ENCODE results near the gene TGM4.

TGM4 gene

DNA sequence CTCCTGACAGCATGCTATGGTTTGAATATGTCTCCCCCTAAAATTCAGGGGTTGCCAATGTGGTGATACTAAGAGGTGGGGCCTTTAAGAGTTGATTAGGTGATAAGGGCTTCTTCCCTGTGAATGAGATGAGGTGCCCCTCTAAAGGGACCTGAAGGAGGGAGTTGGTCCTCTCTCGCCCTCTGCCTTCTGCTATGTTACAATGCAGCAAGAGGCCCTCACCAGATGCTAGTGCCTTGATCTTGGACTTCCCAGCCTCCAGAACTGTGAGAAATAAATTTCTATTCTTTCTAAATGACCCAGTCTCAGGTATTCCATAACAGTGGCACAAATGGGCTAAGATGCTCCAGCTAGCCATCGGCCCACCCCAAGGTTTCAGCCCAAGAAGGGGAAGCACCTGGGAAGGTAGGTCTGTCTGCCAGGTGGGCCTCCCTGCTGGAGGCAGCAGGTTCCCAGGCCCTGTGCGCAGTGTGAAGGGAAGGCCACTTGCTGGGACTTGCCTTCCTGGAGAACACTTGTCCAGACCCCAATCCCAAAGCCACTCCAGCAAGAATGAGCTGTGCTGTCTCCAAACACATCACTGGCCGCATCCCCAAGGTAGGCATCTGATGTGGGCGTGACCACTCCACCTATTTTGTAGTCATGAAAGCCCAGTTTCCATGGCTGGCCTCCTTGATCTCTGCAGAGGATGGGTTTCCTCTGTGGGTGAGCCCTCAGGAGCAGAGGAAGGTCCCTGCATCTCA lies 9.0 kb downstream of the TGM4 start:
- no peak for DNase-seq

DNA sequence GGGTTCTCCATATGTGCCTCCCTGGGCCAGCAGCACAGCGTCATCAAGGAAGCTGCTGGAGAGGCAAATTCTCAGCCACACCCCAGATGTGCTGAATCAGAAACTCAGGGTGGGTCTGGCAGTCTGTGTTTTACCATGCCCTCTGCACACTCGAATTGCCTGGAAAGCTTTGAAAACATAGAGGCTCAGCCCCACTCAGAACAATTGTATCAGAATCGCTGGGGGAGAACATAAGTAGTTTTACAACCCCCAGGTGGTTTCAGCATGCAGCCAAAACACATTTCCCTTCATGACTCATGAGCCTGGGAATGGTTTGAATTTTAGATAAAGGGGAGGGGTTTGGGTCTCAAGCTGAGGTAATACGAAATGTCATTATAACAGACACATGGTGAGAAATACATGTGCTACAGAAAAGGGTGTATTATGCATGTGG lies 9.6 kb downstream of the TGM4 start:
- no peak for DNase-seq

DNA sequence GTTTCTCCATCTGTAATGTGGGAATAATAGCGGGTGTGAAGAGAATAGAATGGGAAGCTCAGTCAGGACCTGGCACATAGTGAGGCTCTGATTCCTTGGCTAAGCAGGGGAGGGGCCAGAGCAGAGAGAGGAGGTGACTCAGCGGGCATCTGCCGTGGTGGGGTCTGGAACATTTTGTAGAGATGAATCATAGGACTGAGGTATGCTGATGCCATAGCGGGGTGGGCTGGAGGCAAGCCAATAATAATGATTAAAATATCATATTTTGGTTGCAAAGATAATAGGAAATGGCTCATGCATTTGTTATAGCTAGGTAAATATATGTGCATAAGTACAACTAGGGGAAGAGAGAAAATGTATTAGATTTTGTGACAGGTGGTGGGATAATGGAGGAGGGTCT lies 11.2 kb downstream of the TGM4 start:
- no peak for DNase-seq

DNA sequence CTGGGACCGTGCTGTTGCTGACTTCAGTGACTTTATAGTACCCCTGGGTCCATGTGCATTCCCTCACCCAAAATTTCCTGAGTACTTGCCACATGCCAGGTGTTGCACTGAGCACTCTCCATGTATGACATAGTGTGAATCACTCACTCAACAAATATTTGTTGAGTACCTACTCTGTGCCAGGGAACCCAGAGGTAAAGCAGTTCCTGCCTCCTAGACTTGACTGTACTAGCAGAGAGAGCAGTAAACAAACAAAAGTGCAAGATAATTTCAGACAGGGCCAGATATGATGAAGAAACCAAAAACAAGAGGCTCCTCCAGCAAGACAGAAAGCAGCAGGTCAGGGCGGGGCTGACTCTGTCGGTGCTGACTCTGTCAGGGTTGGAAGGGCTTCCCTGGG lies 12.2 kb downstream of the TGM4 start:
- no peak for DNase-seq

DNA sequence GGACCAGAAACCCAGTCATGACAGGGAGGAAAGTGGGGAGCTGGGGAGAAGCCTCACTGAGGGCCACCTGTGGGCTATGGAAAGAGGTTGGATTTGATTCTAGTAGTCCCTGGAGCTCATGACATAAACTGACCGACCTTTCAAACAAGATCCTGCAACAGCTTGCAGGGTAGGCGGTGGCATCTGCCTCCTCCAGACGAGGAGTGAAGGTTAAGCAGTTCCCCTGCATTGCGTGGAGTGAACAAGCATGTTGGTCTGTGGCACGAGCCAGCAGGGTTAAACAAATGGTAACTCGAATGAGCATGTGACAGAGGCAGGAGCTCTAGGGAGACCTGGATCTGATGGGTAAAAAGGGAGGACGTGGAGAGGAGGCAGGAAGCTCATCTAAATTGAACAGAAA lies 12.7 kb downstream of the TGM4 start:
- no peak for DNase-seq

DNA sequence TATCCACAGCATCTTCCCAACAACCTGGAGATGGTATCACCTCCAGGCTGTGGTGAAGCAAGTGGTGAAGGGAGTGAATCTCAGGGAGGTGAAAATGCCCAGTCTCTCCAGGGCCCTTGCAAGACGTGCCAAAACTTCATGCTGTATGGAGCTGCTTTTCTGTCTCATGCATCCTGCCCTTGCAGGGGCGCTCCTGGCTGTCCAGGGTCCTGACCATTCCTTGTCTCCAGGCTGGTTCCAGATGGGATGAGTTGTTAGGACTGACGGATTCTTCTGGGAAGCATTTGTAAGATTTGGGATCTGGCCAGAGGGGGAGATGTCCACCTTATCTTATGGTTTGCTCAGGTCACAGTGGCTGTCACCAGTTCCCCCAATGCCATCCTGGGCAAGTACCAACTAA lies 15.8 kb downstream of the TGM4 start:
- no peak for DNase-seq

DNA sequence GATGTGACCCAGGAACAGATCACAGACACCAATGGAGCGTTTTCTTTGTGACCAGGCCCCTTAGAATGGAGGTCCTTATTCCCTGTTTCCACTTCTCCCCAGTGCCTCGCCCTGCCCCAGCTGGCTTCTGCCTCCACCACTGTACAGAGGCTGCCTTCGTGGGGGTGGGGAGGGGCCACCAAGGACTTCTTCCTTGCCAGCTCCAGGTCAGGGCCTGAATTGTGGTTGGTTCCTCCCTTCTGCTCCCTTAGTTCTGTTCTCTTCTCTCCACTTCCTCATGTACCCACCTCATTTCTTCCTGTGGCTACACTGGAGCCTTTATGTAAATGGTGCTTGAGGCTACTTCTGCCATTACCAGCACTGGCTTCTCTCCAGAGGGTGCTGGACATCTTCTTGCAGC lies 16.4 kb downstream of the TGM4 start:
- DNase-seq = no peak

DNA sequence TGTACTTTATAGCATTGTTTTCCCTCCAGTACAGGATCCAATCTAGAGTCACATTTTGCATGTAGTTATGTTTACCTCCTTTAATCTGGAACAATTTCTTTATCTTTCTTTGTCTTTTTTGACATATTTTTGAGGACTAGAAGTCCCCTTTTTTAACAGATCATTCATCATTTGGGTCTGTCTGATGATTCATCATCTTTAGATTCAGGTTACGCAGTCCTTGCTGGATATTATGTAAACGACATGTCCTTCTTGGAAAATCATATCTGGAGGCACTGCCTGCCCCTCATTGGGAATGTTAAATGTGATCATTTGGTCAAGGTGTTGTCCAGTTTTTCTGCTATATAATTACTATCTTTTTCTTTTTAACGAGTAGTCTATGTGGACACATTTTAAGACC lies 18.3 kb downstream of the TGM4 start:
- DNase-seq = no peak

DNA sequence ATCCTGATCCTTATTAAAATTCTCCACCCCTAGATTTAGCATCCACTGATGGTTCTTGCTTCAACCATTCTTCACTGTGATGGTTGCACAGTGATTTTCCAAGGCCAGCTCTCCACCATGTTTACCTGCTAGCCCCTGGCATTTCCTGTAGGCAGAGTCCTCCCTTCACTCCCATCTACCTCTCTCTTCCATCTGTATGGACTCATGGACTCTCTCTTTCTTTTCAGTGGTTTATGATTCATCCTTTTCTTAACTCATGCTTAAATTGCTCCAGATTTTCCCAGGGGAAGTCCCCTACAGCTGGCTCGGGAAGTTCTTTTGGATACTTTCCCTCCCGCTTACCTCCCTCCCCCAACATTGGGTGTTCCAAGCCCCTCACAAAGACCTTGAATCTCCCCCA lies 18.7 kb downstream of the TGM4 start:
- no peak for DNase-seq

DNA sequence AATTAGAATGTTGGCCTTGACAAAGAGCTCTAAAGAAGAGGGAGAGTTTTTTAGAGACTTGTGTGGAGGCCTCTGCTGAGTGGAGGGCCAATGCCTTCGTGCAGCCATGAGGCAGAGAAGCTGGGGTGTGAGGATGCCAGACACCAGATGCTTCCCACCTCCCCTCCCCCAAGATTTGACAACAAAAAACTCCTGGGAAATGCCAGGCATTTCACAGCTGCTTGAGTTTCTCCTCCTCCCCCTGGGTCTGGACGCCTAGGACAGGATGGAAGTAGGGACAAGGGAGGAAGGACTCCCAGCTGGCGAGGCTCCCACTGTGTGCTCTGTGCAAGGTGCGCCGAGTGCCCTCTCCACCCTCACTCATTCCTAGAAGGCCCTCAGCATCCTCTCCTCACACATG lies 20.1 kb downstream of the TGM4 start:
- DNase-seq = no peak

DNA sequence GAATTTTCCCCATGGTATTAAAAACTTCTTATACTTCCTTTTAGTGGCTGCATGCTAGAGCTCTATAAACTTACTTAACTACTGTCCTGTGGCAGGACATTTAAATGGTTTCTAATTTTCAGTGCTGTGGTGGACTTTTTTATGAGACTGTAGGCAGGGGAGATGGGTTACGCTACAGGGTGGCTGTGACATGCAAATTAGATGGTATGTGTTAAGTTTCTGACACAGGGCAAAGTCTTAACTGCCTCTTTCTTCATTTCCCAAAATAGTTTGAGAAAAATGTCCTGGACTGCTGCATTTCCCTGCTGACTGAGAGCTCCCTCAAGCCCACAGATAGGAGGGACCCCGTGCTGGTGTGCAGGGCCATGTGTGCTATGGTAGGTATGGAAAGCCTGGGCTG lies 22.0 kb downstream of the TGM4 start:
- no peak for DNase-seq

DNA sequence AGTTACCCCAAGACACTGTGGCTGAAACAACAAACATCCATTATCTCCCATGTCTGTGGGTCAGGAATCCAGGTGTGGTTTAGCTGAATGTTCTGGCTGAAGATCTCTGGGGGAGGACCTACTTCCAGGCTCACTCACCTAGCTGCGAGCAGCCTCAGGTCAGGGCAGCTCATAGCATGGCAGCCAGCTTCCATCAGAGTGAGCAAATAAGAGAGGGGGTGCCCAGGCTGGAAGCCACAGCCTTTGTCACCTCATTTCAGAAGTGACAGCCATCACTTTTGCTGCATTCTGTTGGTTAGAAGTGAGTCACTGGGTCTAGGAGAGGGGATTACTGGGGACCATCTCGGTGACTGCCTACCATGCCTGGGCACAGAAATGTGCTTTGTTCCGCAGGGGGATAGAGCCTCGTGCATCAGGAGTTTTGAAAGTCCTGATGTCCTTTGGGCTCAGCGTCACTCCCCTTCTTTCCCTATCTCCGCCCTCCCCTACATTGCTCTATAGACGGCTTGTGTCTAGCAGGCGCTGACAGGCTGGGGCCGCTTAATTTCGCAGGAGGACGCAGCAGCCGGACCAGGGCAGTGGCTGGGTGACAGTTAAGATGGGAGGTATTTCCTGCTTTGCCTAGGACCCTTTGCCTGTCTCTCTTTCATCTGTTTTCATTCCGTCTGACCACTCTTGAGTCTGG lies 25.4 kb downstream of the TGM4 start:
- DNase-seq = no peak

DNA sequence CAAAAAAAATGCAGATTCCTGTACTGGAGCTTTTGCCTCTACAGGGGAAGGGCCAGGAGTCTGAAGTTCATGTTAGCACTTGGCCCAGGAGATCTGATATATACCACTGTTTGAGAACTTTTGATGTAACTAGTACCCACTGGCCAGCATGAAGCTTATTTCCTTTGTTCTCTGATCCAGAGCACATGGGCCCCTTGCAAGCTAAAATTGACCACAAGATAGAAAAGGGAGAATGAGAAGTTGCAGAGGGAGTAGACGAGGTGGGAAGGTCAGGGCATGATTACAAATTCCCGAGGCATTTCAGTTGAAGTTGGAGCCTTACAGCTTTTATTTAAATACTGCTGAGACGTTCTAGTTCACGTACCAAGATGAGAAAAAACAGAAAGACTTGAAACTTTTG lies 28.2 kb downstream of the TGM4 start:
- DNase-seq = no peak

DNA sequence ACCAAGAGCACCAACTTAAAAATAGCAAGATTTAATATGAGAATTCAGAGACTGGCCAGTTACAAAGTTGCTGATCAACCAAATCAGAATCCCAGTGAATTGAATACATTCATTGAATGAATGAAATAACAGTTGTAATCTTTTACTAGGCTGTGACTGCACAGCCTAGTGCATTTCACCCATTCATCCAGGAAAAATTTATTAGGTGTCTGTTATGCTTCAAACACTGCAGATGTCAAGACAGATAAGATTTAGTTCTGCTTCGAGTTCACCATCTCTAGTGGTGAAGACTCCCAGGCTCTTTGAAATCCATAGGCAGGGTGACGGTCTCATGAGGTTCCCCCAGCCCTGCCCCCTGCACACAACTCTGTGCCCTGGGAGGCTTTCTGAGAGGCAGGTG lies 28.9 kb downstream of the TGM4 start:
- no peak for DNase-seq

DNA sequence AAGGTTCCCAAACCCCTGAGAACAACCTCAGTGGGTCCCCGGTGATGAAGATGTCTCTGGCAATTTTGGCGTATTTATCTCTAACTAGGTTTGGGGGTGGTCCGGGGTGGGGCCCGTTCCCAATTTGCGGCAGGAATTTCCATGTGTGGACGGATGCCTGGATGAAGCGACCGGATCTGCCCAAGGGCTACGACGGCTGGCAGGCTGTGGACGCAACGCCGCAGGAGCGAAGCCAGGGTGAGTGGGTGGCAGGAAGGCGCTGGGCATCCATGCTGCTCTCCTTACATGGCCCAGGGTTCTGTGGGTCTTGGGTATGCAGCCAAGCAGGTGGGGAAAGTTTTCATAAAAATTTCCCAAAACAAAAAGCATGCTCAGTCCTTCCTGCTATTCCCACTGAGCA lies 29.3 kb downstream of the TGM4 start:
- DNase-seq = no peak

DNA sequence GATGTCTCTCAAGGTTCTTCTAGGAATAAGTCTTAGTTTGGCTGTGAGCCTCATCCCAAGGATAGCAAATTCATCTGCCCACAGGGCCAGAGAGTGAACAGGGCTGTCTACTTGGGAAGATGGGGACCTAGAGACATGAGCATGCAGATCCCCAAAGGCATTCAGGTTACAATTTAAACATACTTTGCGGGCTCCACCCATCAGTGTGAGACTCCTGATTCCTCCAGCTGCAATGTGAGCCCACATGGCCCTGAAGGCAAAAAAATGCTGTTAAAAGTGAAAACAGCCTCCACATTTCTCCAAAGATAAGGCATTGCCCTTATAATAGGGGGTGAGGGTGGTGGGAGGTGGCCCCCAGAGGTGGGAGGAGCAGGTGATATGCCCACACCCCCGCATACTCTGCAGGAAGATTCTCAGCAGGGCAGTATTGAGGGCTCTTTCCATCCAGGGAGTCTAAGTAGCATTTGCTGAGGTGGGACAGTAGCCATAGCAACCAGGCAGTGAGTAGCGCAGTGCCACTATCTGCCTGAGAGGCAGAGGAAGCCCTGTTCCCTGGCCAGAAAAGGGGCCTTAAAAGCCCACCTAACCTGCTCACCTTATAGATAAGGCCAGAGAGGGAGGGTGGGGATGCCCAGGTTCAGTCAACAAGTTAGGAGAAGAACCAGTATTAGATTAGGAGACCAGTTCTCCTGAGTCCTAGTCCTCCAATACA lies 31.2 kb downstream of the TGM4 start:
- DNase-seq = no peak

DNA sequence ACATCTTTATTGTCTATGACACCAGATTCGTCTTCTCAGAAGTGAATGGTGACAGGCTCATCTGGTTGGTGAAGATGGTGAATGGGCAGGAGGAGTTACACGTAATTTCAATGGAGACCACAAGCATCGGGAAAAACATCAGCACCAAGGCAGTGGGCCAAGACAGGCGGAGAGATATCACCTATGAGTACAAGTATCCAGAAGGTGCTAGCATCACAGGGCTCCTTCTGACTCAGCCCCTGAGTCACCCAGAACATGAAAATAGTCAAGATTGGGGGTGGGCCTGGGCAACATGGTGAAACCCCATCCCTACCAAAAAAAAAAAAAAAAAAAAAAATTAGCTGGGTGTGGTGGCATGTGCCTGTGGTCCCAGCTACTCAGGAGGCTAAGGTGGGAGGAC lies 32.6 kb downstream of the TGM4 start:
- no peak for DNase-seq

DNA sequence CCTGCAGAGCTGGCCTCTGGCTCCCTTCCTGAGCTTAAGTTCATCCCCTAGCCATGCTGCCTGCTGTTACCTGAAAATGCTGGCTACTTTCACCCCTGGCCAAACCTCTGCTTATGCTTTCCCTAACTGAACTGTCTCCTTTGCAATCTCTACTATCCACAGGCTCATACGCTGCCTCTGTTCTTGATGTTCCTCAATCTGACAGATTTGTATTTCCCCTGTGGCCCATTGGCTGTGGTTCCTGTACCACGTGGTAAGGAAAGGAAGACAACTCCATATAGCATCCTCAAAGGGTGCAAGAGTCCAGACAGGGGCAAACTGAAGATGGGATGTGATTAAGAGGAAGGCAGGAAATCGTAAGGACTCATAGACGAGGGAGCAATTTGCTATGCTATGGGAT lies 33.2 kb downstream of the TGM4 start:
- no peak for DNase-seq

DNA sequence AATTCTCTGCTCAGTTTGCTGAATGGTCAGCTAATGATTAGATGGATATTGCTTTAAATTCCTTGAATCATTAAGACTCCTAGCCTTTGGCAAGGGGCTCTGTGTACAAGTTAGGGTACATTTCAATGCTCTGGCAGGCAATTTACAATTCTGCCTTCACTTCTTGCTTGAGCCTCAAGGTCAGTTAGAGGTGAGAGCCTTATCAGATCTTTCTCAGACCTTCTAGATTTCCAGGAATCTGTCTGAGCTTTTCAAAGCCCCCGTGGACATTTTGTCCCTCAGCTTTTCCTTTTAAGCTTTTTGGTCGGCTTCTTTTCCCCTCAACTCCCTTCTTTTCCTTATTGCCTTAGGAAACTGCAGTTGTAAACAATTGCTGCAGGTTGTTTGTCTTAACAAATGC lies 34.7 kb downstream of the TGM4 start:
- DNase-seq = no peak

DNA sequence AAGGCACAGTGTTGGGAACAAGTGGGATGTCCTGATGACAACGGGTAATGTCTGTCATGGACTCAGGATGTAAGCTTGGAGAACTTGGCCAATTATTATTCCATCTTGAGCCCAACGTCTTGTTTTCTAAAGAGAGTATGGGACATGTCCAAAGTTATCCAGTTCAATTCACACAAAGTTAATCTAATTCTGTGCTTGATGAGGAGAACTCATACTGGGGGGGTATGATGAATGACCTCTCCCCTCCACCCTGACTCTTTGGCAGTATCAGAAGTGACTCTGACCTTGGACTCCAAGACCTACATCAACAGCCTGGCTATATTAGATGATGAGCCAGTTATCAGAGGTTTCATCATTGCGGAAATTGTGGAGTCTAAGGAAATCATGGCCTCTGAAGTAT lies 36.3 kb downstream of the TGM4 start:
- no peak for DNase-seq

DNA sequence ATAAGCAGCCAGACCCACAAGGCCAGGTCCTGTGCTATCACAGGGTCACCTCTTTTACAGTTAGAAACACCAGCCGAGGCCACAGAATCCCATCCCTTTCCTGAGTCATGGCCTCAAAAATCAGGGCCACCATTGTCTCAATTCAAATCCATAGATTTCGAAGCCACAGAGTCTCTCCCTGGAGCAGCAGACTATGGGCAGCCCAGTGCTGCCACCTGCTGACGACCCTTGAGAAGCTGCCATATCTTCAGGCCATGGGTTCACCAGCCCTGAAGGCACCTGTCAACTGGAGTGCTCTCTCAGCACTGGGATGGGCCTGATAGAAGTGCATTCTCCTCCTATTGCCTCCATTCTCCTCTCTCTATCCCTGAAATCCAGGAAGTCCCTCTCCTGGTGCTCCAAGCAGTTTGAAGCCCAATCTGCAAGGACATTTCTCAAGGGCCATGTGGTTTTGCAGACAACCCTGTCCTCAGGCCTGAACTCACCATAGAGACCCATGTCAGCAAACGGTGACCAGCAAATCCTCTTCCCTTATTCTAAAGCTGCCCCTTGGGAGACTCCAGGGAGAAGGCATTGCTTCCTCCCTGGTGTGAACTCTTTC lies 39.6 kb downstream of the TGM4 start:
- DNase-seq = peak; percentile 52

DNA sequence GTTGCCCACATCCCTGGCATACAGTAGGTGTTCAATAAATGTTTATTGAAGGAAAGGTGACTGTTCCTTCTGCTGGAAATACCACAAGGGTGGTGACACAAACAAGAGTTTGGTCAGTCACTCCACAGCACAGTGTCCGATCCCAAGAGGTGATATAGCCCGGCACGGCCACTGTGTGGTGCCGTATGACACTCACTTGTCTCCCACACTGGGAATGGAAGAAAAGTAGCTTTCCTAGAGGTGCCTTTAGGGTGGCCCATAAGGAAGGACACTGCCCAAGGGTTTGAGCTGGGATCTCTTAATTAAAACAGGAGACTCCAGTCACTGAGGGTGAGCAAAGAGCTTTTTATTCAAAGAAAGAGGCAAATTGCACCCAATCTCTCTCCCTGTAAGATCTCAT lies 40.5 kb downstream of the TGM4 start:
- DNase-seq = peak; percentile 10

DNA sequence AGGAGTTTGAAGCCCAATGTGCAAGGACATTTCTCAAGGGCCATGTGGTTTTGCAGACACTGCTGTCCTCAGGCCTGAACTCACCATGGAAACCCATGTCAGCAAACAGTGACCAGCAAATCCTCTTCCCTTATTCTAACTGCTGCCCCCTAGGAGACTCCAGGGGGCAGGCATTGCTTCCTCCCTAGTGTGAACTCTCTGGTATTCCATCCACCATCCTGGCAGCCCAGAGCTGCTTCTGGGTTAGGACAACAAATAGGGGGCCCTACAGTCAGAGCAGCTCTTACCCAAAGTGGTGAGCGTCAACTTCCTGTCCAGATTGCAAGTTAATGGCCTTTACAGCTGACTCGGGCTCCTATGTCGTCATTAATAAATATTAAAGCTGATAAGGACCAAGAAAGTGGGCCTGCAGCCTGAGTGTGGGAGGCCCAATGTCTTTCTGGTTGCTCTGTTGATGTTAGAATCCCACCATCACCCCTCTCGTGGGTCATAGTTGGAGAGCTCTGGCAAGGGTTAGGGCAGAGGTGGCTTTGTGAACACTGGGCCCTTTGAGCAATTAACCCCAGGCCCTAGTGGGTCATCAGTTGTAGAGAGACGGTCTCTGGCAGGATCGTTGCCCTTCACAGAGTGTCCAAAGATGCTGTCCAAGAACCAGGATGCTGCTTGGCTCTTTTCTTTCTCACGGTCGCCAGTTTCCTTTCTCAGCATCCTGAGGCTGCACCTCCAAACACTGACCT lies 41.5 kb downstream of the TGM4 start:
- peak; percentile 3 for DNase-seq
